Measurements from ENCODE around the gene ANKRD53. TPM values are rescaled to one million over a fixed set of nuclear protein-coding genes. Genes with fewer than 3 reads are reported as not detected.

ANKRD53 gene
- total RNA-seq, 2 donors from 2014 or later = 0.24 to 0.97 TPM

DNA sequence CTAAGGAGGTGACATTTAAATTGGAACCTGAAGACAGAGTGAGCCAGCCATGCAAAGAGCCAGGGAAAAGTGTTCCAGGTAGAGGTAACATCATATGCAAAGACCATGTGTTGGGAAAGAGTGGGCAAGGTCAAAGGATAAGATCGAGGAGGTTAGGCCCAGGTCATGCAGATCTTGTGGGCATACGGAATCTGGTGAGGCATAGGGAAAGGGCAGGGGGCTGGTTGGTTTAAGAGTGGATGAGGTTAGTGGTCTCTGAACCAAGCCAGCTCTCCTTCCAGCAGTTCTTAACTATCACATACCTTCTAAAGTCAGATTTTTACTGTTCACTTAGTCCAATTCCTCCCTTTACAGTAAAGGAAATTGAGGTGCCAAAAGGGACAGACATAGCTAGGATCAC lies 3.0 kb downstream of the ANKRD53 start:
- Mint-ChIP-seq H3K27me3 (ENCODE audit: insufficient read depth) (peaks cover 19% of the 10 kb centered on the region), H3K4me3 (no peak overlapping the region), H3K4me1 (peaks cover 2% of the 10 kb centered on the region), H3K27ac (no peak overlapping the region), H3K36me3 (ENCODE audit: low read depth) (peaks cover 7% of the 10 kb centered on the region), H3K9me3 (no peaks in the 10 kb centered on the region)
- Histone ChIP-seq H3K27ac (ENCODE audit: low read depth, low read length) (no peak overlapping the region), H3K4me3 (ENCODE audit: low read length) (no peak overlapping the region), H3K36me3 (ENCODE audit: control insufficient read depth, insufficient read depth, low read length) (peaks cover 9% of the 10 kb centered on the region), H3K4me1 (ENCODE audit: control insufficient read depth, insufficient read depth, low read length) (peaks cover 5% of the 10 kb centered on the region), H3K27me3 (ENCODE audit: control insufficient read depth, insufficient read depth, low read length, poor library complexity, severe bottlenecking) (peaks cover 20% of the 10 kb centered on the region), H3K9me3 (ENCODE audit: control insufficient read depth, low read length) (no peaks in the 10 kb centered on the region), H3K9ac (ENCODE audit: extremely low read depth, low read length, poor library complexity, severe bottlenecking) (no peak overlapping the region)
- 90% methylated on average over 2 of the region's 2 CpGs; no CpG with 5 or more reads in 1 of the 2 experiments for WGBS, 2 experiments (ENCODE audit: insufficient coverage in 1 of 2, insufficient read length in 1 of 2)
- peak; percentile 25 for DNase-seq
- TF ChIP-seq, protein P1, sequence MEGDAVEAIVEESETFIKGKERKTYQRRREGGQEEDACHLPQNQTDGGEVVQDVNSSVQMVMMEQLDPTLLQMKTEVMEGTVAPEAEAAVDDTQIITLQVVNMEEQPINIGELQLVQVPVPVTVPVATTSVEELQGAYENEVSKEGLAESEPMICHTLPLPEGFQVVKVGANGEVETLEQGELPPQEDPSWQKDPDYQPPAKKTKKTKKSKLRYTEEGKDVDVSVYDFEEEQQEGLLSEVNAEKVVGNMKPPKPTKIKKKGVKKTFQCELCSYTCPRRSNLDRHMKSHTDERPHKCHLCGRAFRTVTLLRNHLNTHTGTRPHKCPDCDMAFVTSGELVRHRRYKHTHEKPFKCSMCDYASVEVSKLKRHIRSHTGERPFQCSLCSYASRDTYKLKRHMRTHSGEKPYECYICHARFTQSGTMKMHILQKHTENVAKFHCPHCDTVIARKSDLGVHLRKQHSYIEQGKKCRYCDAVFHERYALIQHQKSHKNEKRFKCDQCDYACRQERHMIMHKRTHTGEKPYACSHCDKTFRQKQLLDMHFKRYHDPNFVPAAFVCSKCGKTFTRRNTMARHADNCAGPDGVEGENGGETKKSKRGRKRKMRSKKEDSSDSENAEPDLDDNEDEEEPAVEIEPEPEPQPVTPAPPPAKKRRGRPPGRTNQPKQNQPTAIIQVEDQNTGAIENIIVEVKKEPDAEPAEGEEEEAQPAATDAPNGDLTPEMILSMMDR (conservative IDR thresholded peaks at IDR 0.05) = no peak

- Histone ChIP-seq H3K36me3 (ENCODE audit: control insufficient read depth, insufficient read depth, low read length) (peaks cover 14% of the 10 kb centered on the region), H3K27ac (ENCODE audit: low read depth, low read length) (no peak overlapping the region), H3K4me3 (ENCODE audit: low read length) (no peak overlapping the region), H3K27me3 (ENCODE audit: control insufficient read depth, insufficient read depth, low read length, poor library complexity, severe bottlenecking) (peaks cover 20% of the 10 kb centered on the region), H3K4me1 (ENCODE audit: control insufficient read depth, insufficient read depth, low read length) (peaks cover 3% of the 10 kb centered on the region), H3K9me3 (ENCODE audit: control insufficient read depth, low read length) (no peaks in the 10 kb centered on the region), H3K9ac (ENCODE audit: extremely low read depth, low read length, poor library complexity, severe bottlenecking) (no peak overlapping the region)
- Mint-ChIP-seq H3K9me3 (no peaks in the 10 kb centered on the region), H3K27ac (no peak overlapping the region), H3K36me3 (ENCODE audit: low read depth) (peaks cover 14% of the 10 kb centered on the region), H3K4me3 (no peak overlapping the region), H3K4me1 (no peaks in the 10 kb centered on the region), H3K27me3 (ENCODE audit: insufficient read depth) (peaks cover 19% of the 10 kb centered on the region)
- WGBS, 2 experiments (ENCODE audit: insufficient coverage in 1 of 2, insufficient read length in 1 of 2) = 92 to 95% methylated on average over 11 to 14 of the region's 14 CpGs
- TF ChIP-seq, protein P1 (conservative IDR thresholded peaks at IDR 0.05) = no peak
- DNase-seq = peak; percentile 35
Observed at GRCh38 chr2:70981866-70982810, 3.7 kb downstream of the ANKRD53 start.

- H3K9me3 Mint-ChIP-seq = no peaks in the 10 kb centered on the region
- no peak overlapping the region for H3K4me3 Mint-ChIP-seq
- H3K27me3 Mint-ChIP-seq (ENCODE audit: insufficient read depth) = peaks cover 15% of the 10 kb centered on the region
- Histone ChIP-seq H3K27me3 (ENCODE audit: control insufficient read depth, insufficient read depth, low read length, poor library complexity, severe bottlenecking) (peaks cover 16% of the 10 kb centered on the region), H3K36me3 (ENCODE audit: control insufficient read depth, insufficient read depth, low read length) (peaks cover 15% of the 10 kb centered on the region), H3K4me1 (ENCODE audit: control insufficient read depth, insufficient read depth, low read length) (peaks cover 2% of the 10 kb centered on the region), H3K4me3 (ENCODE audit: low read length) (no peak overlapping the region), H3K9me3 (ENCODE audit: control insufficient read depth, low read length) (no peaks in the 10 kb centered on the region), H3K27ac (ENCODE audit: low read depth, low read length) (no peak overlapping the region), H3K9ac (ENCODE audit: extremely low read depth, low read length, poor library complexity, severe bottlenecking) (no peak overlapping the region)
- WGBS, 2 experiments (ENCODE audit: insufficient coverage in 1 of 2, insufficient read length in 1 of 2) = 95 to 97% methylated on average over 3 of the region's 3 CpGs
- peak; percentile 5 for DNase-seq
- TF ChIP-seq, protein P1 (conservative IDR thresholded peaks at IDR 0.05) = no peak
- H3K4me1 Mint-ChIP-seq = no peaks in the 10 kb centered on the region
- peaks cover 19% of the 10 kb centered on the region for H3K36me3 Mint-ChIP-seq (ENCODE audit: low read depth)
- no peak overlapping the region for H3K27ac Mint-ChIP-seq
Observed at GRCh38 chr2:70982971-70983370, 4.5 kb downstream of the ANKRD53 start.

Data from endodermal cell (in vitro differentiated cells).